GM21576 (cell line): Measurements from ENCODE around the gene GCLC.
"Not testable (repeated sequence)": the region's sequence is repeated elsewhere in the genome, so short reads cannot be mapped to it uniquely, and the experiment has no call there.

Experiments used
- ATAC-seq: cut with Tn5 transposase; IDR thresholded peaks from one replicate; pipeline ENCODE4 v1.9.1; 2021; ENCODE audit warnings: mild to moderate bottlenecking, moderate library complexity; ENCODE audit not compliant: unreplicated experiment

Gene GCLC

GRCh38 chr6:53544470-53545308, at the start of gene GCLC:
Gene GCLC, minus strand, starts transcription at chr6:53545101. Its CDS starts 456 bp downstream, at chr6:53544645.
- peak; percentile 60 for ATAC-seq

- no peak for ATAC-seq
Observed at GRCh38 chr6:53594596-53594995, 49.7 kb upstream of the GCLC start.

DNA sequence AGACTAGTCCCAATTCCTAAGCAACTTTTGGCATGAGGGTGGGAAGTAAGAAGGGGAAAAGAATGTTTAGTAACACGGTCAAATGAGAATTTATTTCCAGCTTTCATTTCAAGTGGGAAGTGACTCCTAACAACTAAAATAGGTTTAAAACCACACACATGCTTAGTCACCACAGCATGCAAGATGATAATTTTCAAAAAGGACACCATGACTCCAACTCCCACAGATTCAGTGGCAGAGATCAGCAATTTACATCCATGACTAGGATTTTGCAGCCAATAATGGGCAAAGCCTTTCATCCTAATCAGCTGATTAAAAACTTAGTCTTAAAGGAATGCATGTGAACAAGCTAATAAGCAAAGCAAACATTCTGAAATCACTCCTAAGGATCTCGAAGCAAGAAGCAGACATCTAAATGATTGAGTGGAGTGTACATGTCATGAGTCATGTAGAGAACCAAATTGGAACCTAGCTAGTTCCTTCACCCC, 48.1 kb upstream of the GCLC start:
- no peak for ATAC-seq

- ATAC-seq, result no peak
Observed at GRCh38 chr6:53591873-53592272, 47.0 kb upstream of the GCLC start.

DNA sequence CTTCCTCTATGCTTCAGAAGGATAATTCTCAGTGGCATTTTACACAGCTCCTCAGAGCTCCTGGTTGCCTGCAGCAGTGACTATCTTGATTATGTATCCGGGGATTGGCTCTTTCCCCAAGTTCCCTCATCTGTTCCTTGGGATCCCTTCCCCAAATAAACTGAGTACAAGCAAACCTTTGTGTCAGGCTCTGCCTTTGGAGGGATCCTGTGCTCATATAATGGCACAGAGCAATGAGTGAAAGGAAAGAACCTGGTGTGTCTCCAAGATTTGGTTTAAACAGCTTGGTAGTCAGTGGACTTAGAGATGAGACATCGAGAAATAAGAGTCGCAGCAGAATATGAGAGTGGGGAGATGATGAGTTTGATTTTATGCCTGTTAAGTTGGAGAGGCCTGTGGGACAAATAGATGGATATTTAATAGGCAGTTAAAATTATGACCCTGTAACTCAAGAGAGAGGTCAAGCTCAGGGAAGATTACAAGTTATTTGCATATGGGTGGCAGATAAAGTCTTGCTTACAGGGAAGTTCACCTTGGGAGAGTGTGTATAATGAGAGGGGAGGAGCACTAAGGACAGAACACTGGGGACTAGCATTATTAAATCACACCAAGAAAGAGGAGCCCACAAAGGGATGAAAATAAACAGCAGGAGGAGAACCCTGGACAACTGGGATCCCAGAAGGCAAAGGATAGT, 44.1 kb upstream of the GCLC start:
- no peak for ATAC-seq

DNA sequence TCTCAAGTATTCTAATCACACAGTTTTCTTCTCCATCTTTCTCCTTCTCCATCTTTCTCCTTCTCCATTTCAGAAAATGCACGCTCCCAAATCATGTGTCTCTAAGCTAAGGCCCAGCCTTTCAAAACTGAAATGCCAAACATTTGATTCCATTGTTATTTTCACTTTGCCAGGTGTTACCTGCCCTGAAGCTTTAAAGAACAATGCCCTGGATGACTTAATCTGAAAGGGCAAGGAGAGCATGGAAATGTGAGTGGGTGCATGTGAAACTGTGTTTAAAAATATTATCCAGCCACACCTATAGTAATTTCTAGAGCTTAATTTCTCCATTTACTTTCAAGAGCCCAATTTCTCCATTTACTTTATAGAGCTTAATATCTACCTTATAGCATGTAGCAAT, 42.4 kb upstream of the GCLC start:
- no peak for ATAC-seq

DNA sequence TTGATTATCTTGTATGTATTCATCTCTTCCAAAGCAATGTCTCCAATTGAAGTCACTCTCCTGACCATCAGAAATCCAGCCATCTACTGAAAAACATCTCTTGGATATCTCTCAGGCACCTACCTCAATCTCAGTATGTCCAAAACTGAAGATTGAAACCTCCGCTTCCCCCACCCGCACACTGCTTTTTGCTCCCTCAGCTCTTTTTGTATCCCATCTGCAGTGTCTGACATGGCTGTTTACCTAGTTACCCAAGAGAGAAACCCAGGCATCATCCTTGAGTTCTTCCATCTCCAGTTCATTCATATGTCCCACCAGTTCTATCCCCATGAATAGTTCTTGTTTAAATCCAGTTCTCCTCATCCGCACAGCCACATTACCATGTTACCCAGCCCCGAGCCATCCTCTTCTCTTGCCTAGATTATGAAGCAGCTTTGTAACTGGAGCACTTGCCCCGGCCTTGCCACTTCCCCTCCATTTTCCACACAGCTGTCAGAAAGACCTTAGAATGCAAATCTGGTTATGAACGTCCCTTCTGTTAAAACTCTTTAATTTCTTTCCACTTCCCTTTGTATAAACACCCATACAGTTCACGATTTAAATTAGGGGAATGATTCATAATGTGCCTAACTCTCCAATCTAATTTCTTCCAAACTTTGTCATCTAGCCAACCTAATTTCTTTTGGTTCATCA, 40.5 kb upstream of the GCLC start:
- no peak for ATAC-seq

DNA sequence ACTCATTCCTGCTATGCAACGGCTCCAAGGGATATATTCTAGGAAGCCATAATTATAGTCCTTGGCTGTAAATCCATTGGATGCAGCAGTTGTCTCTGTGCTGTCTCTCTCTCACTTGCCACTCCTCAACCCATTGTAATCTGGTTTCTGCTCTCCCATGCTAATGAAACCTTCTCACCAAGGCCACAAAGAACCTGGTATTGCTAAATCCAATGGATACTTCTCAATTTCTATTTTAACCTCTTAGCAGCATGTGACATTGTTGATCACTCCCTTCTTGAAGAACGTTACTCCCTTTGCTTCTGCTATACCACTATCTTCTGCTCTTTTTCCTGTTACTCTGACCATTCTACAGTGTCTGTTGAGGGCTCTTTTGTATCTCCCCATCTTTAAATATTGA, 39.8 kb upstream of the GCLC start:
- no peak for ATAC-seq

GRCh38 chr6:53583451-53583850, 38.5 kb upstream of the GCLC start:
- no peak for ATAC-seq

DNA sequence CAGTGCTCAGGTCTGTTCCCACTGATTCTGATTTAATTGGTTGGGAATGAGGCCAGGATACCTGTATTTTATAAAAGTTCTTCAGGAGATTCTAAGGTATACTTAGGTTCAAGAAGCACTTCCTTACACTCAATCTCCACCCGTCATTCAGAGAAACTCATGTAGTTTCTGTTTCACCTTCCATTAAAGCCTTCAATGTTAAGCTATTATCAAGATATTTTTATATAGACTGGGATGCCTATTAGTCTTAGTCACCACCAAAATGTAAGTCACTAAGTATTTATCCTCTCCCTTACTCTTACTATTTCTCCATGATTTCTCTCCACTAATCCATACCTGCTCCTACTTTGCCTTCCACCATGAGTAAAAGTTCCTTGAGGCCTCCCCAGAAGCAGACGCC, 38.1 kb upstream of the GCLC start:
- ATAC-seq, result no peak

GRCh38 chr6:53581856-53582255, 37.0 kb upstream of the GCLC start:
- no peak for ATAC-seq

DNA sequence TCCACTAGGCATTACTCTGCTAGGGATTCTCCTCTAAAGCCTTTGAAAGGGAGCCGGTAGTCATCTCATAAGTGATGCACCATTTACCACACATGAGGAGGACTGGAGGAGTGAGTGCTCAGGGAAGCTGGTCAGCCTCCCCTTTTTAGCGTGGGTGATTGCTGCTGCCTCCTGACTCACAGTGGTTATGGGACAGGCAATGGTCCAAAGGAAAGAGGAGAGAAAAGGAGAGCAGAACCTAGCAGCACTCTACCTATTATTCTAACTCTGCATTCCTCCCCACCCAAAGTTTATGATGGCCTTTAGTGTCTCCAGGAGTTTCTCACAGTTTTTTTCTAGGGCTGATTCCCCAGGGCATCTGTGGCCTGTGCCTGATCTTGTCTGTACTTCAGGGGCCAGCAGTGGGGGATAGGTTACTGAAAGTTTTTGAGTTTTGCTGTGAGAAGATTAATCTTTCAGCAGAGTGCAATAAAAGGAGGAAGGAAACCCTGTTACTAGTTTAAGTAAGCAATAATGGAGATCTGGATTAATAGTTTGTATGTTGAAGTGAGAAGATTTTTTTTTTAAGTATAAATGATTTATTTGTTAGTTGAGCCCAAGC, 36.4 kb upstream of the GCLC start:
- no peak for ATAC-seq

DNA sequence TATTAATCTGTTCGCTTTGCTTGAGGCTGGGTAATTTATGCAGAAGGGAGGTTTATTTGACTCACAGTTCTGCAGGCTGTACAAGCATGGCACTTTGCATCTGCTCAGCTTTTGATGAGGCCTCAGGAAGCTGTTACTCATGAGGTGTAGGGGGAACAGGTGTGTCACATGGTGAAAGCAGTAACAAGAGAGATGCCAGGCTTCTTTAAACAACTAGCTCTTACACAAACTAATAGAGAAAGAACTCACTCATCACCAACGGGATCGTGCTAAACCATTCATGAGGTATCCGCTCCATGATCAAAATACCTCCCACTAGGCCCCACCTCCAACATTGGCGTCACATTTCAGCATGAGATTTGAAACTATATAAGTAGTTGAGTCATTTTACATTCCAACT, 34.4 kb upstream of the GCLC start:
- ATAC-seq, result no peak

DNA sequence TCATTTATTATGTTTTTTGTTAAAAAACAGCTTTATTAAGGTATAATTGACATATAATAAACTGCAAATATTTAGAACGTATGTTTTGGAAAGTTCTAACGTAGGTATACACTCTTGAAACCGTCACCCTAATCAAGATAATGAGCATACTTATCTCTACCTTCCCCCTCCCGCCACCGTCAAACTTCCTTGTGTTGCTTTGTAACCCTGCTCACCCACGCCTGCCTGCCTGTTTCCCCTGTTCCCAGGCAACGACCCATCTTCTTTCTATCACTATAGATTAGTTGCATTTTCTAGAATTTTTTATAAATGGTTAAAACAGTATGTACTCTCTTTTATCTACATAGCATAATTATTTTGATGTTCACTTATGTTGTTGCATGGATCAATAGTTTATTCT, 33.5 kb upstream of the GCLC start:
- no peak for ATAC-seq

- ATAC-seq, result no peak
Observed at GRCh38 chr6:53573299-53573698, 28.4 kb upstream of the GCLC start.

DNA sequence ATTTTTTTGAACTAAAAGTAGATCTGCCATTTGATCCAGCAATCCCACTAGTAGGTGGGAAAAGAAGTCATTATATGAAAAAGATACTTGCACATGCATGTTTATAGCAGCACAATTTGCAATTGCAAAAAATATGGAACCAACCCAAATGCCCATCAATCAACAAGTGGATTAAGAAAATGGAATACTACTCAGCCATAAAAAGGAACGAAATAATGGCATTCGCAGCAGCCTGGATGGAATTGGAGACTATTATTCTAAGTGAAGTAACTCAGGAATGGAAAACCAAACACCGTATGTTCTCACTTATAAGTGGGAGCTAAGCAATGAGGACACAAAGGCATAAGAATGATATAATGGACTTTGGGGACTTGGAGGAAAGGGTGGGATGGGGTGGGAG, 27.5 kb upstream of the GCLC start:
- ATAC-seq, result not testable (repeated sequence)

GRCh38 chr6:53568776-53569616, 24.1 kb upstream of the GCLC start:
- no peak for ATAC-seq

DNA sequence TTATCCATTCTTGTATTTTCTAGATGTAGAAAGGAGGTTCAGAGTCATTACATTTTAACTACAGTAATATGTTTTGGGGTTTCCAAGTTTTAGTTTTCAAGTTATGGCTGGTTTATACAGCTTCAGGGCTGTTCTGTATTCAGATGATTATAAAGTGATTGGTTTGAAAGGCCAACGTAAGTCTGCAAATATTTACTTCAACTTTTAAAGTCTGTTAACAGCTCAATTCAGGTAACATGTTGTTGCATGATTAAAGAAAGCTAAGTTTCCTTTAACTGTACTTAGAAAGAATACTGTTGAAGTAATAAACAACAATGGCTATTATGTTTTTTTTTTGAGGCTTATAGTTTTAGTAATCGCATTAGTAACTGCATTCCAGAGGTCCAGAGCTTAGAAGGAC, 22.8 kb upstream of the GCLC start:
- ATAC-seq, result no peak

DNA sequence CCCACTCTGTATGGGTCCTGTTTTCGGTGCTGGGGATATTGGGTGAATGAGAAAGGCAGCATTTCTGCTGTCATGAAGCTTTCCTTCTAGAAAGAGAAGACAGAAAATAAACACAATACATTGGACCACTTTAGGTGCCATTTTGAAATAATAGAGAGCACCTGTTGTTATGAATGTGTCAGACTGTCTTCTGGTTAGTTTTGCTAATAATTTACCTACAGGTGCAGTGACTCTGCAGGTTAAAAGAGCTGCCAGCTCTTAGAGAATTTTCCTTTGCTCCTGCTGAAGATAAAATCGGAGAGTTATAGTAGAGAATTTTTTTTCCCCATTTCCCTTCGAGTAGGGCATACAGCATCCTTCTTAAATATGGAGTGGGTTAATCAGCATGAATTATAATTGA, 21.9 kb upstream of the GCLC start:
- no peak for ATAC-seq

DNA sequence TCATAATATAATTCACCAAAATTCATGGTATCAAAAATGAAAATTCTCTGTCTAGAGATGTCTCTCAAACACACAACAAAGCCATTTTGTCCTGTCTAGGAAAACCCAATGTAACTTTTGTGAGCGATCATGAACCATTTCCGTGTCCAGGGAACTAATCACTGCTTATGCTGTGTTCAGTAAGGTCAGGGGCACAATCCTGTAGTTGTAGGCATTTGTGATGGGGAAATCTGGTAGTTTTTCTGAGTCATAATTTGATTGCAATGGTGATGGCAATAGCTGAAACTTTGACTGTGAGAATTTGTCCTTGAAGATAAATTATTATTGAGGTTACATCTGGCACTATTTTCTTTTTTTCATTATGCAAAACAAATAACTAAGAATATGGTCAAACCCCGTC, 21.0 kb upstream of the GCLC start:
- ATAC-seq, result no peak
